ENCODE results near the gene SEPTIN3.

- no peak for TF ChIP-seq ZNF384 (IDR thresholded peaks at IDR 0.05)
- no peak for TF ChIP-seq LEF1 (IDR thresholded peaks at IDR 0.05; ENCODE audit: borderline replicate concordance)
- no peak for TF ChIP-seq FOXM1 (IDR thresholded peaks at IDR 0.05; ENCODE audit: borderline replicate concordance)
- TF ChIP-seq FOXK2 (IDR thresholded peaks at IDR 0.05): no peak
- no peak for TF ChIP-seq CTBP1 (IDR thresholded peaks at IDR 0.05; ENCODE audit: borderline replicate concordance)
- no peak for TF ChIP-seq FOXA1 (IDR thresholded peaks at IDR 0.05)
- TF ChIP-seq SUZ12 (IDR thresholded peaks at IDR 0.05): no peak
Measured at GRCh38 chr22:41987276-41987675, 18.0 kb downstream of the SEPTIN3 start.
